Activated CD4-positive, alpha-beta T cell treated with anti-CD3 and anti-CD28 coated beads, Interleukin-10, Interleukin-2, amounts not matched to agents 100 ng/mL and 50 ng/mL, durations not matched to agents 16 hours and 8 hours (primary cell): ENCODE data around the gene CPXM1.

Experiments
- DNase-seq: peaks from one replicate; pipeline ENCODE4 v3.0.0-alpha.2; 2020

Gene CPXM1

DNA sequence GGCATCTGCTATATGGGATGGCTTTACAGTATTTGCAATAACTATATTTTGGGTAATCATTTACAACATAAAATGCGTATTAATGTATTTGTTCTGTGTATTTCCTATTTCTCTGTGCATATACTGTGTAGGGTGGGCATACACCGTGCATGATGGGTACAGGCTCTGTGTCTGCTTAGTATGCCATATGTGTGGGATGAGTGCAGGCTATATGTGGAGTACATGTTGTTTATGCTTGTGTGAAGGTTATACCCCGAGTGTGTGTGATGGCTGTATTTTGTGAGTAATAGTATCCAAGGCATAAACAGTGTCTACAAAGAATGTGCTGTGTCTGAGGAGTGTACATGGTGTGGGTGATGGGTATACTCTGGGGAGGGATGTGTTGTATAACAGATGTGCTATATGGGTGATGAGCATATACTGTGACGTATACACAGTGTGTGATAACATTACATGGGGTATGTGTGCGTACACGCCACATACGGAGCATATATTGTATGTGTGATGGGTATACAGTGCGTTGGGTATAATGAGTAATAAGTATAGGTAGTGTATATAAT, 52.7 kb downstream of the CPXM1 start:
- no peak for DNase-seq

DNA sequence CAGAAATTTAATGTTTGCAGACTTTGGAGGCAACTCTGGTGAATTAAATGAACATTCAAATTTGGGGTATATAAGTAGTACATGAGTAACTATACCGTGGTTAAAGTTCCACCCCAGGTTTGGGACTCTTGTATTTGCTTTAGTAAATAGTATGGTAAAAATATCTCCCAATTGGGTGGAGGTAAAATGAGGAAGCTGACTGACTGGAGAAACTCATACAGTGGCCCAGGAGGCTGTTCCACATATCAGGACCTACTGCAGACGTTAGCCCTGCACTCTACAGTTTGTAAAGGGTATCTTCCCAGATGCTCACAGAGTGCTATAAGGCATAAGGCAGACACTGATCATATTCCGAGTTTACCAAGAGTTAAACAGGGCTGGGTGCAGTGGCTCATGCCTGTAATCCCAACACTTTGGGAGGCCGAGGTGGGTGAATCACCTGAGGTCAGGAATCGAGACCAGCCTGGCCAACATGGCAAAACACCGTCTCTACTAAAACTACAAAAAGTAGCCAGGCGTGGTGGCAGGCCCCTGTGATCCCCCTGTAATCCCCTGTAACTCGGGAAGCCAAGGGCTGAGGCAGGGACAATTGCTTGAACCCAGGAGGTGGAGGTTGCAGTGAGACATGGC, 53.7 kb downstream of the CPXM1 start:
- DNase-seq: no peak

DNA sequence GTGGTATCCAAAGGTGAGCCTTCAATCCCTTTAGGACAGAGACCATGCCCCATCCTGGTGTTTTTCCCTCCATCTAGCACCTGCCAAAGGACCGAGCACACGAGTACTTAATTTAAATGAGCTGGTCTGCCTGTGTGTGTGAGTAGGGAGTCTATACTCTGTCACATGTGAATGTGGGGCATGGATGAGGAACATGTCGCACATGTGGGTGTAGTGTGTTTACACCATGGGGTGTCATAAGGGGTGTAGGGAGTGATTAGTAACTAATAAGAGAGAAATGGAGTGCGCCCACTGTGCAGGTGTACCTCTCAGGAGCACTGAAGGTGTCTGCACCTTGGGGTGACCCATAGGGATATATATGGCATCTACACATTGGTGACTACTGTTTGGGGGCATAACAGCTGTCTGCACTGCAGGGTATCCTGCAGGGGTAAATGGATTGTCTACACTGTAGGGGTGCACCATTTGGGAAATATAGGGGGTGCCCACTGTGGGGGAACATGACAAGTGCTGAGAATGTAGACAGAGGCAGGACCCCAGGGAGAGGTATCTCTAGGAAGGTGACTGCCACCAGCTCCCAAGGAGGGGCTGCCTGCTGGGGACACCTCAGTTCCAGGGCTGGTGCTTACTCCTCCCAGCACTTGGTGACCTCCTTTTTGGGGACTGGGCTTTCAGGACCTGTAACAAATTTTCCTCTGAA, 54.3 kb downstream of the CPXM1 start:
- no peak for DNase-seq

DNA sequence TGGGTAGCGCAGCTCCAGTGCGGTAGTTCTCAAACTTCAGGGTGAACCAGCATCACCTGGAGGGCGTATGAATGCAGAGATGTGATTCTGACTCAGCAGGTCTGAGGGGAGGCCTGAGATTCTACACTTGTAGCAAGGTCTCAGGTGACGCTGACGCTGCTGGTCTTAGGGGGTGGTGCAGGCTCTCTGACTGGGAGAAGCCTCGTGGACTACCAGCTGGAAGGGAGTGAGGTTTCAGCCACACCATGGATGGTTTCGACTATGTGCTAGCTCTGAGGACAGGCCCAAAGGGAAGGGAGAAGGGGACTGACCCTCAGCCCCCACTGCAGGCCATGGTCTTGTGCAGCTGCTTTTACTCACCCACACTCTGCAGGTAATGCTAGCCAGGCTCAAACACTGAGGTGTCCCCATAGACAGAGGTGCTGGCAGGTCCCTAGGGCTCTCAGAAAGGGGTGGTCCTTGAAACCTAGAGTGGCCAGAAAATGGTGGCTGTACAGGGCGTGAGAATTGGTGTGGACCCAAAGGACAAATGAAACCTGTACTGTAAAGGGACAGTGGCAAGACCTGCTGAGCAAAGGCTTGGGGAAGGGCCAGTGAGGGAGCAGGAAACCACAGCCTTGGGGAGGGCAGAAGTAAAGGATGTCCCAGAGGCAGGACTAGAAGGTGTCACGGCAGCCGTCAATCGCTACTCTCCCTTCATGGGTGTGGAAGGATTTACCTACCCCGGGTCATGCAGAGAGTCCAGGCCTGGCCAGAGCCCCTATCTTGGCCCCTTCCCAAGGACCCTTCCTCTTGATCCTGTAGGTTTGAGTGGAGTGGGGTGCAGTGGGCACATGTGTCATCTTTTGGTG, 55.1 kb downstream of the CPXM1 start:
- no peak for DNase-seq
